GM12891 (cell line): ENCODE results near the gene SYT1.

ENCODE experiments used
- PAX5 ChIP-seq: IDR thresholded peaks from 2 replicates; pipeline ENCODE4 v1.6.1; 2011; ENCODE audit warnings: low read length, moderate library complexity, mild to moderate bottlenecking; ENCODE audit not compliant: insufficient read depth, severe bottlenecking
- POLR2A ChIP-seq: IDR thresholded peaks from 2 replicates; pipeline ENCODE4 v1.6.1; 2011; ENCODE audit warnings: low read depth, low read length, control low read depth
- POLR2AphosphoS5 ChIP-seq: IDR thresholded peaks from 2 replicates; pipeline ENCODE4 v1.6.1; 2011; ENCODE audit warnings: low read depth, low read length, control low read depth
- POU2F2 ChIP-seq: IDR thresholded peaks from 2 replicates; pipeline ENCODE4 v1.6.1; 2011; ENCODE audit warnings: low read depth, mild to moderate bottlenecking, control low read depth, low read length, moderate library complexity
- SPI1 ChIP-seq: IDR thresholded peaks from 2 replicates; pipeline ENCODE4 v1.6.1; 2011; ENCODE audit warnings: low read depth, low read length, control low read depth
- TAF1 ChIP-seq: IDR thresholded peaks from 2 replicates; pipeline ENCODE4 v1.6.1; 2011; ENCODE audit warnings: low read depth, low read length, control low read depth

- TF ChIP-seq POLR2A (no peak), POLR2AphosphoS5 (no peak), SPI1 (no peak), POU2F2 (no peak), PAX5 (no peak), TAF1 (no peak)
These were observed 50.3 kb downstream of the SYT1 start for GRCh38 chr12:78914859-78915331.
